ENCODE data around the gene LUZP4.

The LUZP4 gene, protein sequence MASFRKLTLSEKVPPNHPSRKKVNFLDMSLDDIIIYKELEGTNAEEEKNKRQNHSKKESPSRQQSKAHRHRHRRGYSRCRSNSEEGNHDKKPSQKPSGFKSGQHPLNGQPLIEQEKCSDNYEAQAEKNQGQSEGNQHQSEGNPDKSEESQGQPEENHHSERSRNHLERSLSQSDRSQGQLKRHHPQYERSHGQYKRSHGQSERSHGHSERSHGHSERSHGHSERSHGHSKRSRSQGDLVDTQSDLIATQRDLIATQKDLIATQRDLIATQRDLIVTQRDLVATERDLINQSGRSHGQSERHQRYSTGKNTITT

DNA sequence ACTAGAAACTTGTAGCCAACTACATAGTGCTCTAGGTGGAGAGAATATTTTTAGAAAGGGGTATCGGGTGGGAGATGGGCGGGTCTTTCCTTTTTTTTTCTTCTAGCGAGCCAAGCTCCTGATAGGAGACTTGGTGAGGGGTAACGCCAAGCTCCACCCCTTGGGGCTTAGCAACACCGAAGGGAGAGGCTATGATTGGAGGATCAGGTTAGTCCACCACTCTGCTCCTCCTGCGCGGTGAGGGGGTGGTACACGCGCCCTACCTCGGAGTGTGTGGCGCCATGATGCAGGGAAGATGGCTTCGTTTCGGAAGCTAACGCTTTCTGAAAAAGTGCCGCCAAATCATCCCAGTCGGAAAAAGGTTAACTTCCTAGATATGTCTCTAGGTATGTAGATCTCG lies at the start of gene LUZP4:
TSS of gene LUZP4 (plus strand) at position 251 of the 400 bp plus-strand sequence. CDS start at position 296, 45 bp downstream.
- no peaks in the 10 kb centered on the region for H3K9me3 ChIP-seq (ENCODE audit: insufficient read depth, low read length)
- no peaks in the 10 kb centered on the region for H3K36me3 ChIP-seq (ENCODE audit: low read length)
- H3K27ac ChIP-seq (ENCODE audit: low read depth, low read length), result no peak within 1 kb of the TSS
- H3K9ac ChIP-seq (ENCODE audit: low read length), result no peak within 1 kb of the TSS
- H3K27me3 ChIP-seq (ENCODE audit: low read length), result no peaks in the 10 kb centered on the region
- H3K79me2 ChIP-seq (ENCODE audit: insufficient read depth, low read length), result no peaks in the 10 kb centered on the region
- H3K9me2 ChIP-seq (replicated peaks; ENCODE audit: insufficient read depth, low read length), result no peaks in the 10 kb centered on the region
- H3K4me2 ChIP-seq (ENCODE audit: low read depth, low read length, poor library complexity, severe bottlenecking), result no peak within 1 kb of the TSS
- no peak within 1 kb of the TSS for H2AFZ ChIP-seq (ENCODE audit: low read depth, low read length, severe bottlenecking)
- no peaks in the 10 kb centered on the region for H4K20me1 ChIP-seq (ENCODE audit: low read depth, low read length)
- H3F3A ChIP-seq (ENCODE audit: insufficient read depth), result no peaks in the 10 kb centered on the region
- no peak within 1 kb of the TSS for H3K4me3 ChIP-seq (ENCODE audit: insufficient read depth, low read length, poor library complexity, severe bottlenecking)
- TF ChIP-seq EZH2phosphoT487 (conservative IDR thresholded peaks at IDR 0.05; ENCODE audit: low read length), result no peak
- no peak for TF ChIP-seq CTCF (IDR thresholded peaks at IDR 0.05; ENCODE audit: insufficient read depth, low read length, poor library complexity, severe bottlenecking)

GRCh38 chrX:115251458-115252233 lies 37.9 kb upstream of the LUZP4 start:
- TF ChIP-seq EZH2phosphoT487 (conservative IDR thresholded peaks at IDR 0.05; ENCODE audit: low read length), result no peak
- TF ChIP-seq CTCF (IDR thresholded peaks at IDR 0.05; ENCODE audit: insufficient read depth, low read length, poor library complexity, severe bottlenecking), result no peak
- no peaks in the 10 kb centered on the region for H3F3A ChIP-seq (ENCODE audit: insufficient read depth)
- no peak overlapping the region for H3K4me2 ChIP-seq (ENCODE audit: low read depth, low read length, poor library complexity, severe bottlenecking)
- no peaks in the 10 kb centered on the region for H3K9me3 ChIP-seq (ENCODE audit: insufficient read depth, low read length)
- no peaks in the 10 kb centered on the region for H3K9me2 ChIP-seq (replicated peaks; ENCODE audit: insufficient read depth, low read length)
- H3K27me3 ChIP-seq (ENCODE audit: low read length), result no peaks in the 10 kb centered on the region
- no peak overlapping the region for H3K4me3 ChIP-seq (ENCODE audit: insufficient read depth, low read length, poor library complexity, severe bottlenecking)
- no peak overlapping the region for H3K9ac ChIP-seq (ENCODE audit: low read length)
- H2AFZ ChIP-seq (ENCODE audit: low read depth, low read length, severe bottlenecking), result no peak overlapping the region
- H3K36me3 ChIP-seq (ENCODE audit: low read length), result no peaks in the 10 kb centered on the region
- H3K27ac ChIP-seq (ENCODE audit: low read depth, low read length), result no peak overlapping the region
- no peaks in the 10 kb centered on the region for H4K20me1 ChIP-seq (ENCODE audit: low read depth, low read length)
- H3K79me2 ChIP-seq (ENCODE audit: insufficient read depth, low read length), result no peaks in the 10 kb centered on the region

GRCh38 chrX:115255003-115255402 lies 34.5 kb upstream of the LUZP4 start:
- TF ChIP-seq EZH2phosphoT487 (conservative IDR thresholded peaks at IDR 0.05; ENCODE audit: low read length), result no peak
- TF ChIP-seq CTCF (IDR thresholded peaks at IDR 0.05; ENCODE audit: insufficient read depth, low read length, poor library complexity, severe bottlenecking), result no peak
- Histone ChIP-seq H3K79me2 (ENCODE audit: insufficient read depth, low read length) (no peaks in the 10 kb centered on the region), H3K27me3 (ENCODE audit: low read length) (no peaks in the 10 kb centered on the region), H3F3A (ENCODE audit: insufficient read depth) (no peaks in the 10 kb centered on the region), H4K20me1 (ENCODE audit: low read depth, low read length) (no peaks in the 10 kb centered on the region), H3K4me3 (ENCODE audit: insufficient read depth, low read length, poor library complexity, severe bottlenecking) (no peak overlapping the region), H3K36me3 (ENCODE audit: low read length) (no peaks in the 10 kb centered on the region), H2AFZ (ENCODE audit: low read depth, low read length, severe bottlenecking) (no peak overlapping the region), H3K9ac (ENCODE audit: low read length) (no peak overlapping the region), H3K27ac (ENCODE audit: low read depth, low read length) (no peak overlapping the region), H3K9me3 (ENCODE audit: insufficient read depth, low read length) (no peaks in the 10 kb centered on the region), H3K9me2 (replicated peaks; ENCODE audit: insufficient read depth, low read length) (no peaks in the 10 kb centered on the region), H3K4me2 (ENCODE audit: low read depth, low read length, poor library complexity, severe bottlenecking) (no peak overlapping the region)

All from SU-DHL-6 (cell line).